Measurements from ENCODE around the gene TTC16.
A peak's percentile ranks its signal among the peaks of the same experiment; 100 is the strongest.

Gene TTC16

GRCh38 chr9:127711226-127711701 lies 4.6 kb upstream of the TTC16 start:
- no peak overlapping the region for H3K4me3 ChIP-seq (ENCODE audit: low read depth, low read length)
- TF ChIP-seq MAX (IDR thresholded peaks at IDR 0.05; ENCODE audit: low read depth, low read length) (peak; percentile 86), CTCF (IDR thresholded peaks at IDR 0.05; ENCODE audit: low read depth, low read length) (no peak), MYC (IDR thresholded peaks at IDR 0.05; ENCODE audit: low read depth, low read length) (peak; percentile 84)

GRCh38 chr9:127711831-127712274 lies 4.0 kb upstream of the TTC16 start:
- TF ChIP-seq MAX (IDR thresholded peaks at IDR 0.05; ENCODE audit: low read depth, low read length), result no peak
- TF ChIP-seq CTCF (IDR thresholded peaks at IDR 0.05; ENCODE audit: low read depth, low read length), result no peak
- no peak for TF ChIP-seq MYC (IDR thresholded peaks at IDR 0.05; ENCODE audit: low read depth, low read length)
- TF ChIP-seq POLR2A (IDR thresholded peaks at IDR 0.05; ENCODE audit: extremely low read depth, insufficient read length), result no peak
- peak; percentile 66 for DNase-seq (ENCODE audit: low read depth)
- no peak overlapping the region for H3K4me3 ChIP-seq (ENCODE audit: low read depth, low read length)

More at GRCh38 chr9:127711226-127711701, 4.6 kb upstream of the TTC16 start:
- peak; percentile 87 for DNase-seq (ENCODE audit: low read depth)

GRCh38 chr9:127712371-127712770 lies 3.5 kb upstream of the TTC16 start:
- TF ChIP-seq MAX (IDR thresholded peaks at IDR 0.05; ENCODE audit: low read depth, low read length), result no peak
- TF ChIP-seq CTCF (IDR thresholded peaks at IDR 0.05; ENCODE audit: low read depth, low read length), result no peak
- no peak for TF ChIP-seq MYC (IDR thresholded peaks at IDR 0.05; ENCODE audit: low read depth, low read length)
- no peak for TF ChIP-seq POLR2A (IDR thresholded peaks at IDR 0.05; ENCODE audit: extremely low read depth, insufficient read length)
- no peak overlapping the region for H3K4me3 ChIP-seq (ENCODE audit: low read depth, low read length)
- no peak for DNase-seq (ENCODE audit: low read depth)

- no peak for DNase-seq (ENCODE audit: low read depth)
- TF ChIP-seq MYC (IDR thresholded peaks at IDR 0.05; ENCODE audit: low read depth, low read length) (no peak), MAX (IDR thresholded peaks at IDR 0.05; ENCODE audit: low read depth, low read length) (no peak), CTCF (IDR thresholded peaks at IDR 0.05; ENCODE audit: low read depth, low read length) (no peak), POLR2A (IDR thresholded peaks at IDR 0.05; ENCODE audit: extremely low read depth, insufficient read length) (no peak)
- H3K4me3 ChIP-seq (ENCODE audit: low read depth, low read length), result no peak overlapping the region
Observed at GRCh38 chr9:127712867-127713266, 3.0 kb upstream of the TTC16 start.

GRCh38 chr9:127714020-127714750 lies 1.7 kb upstream of the TTC16 start:
- no peak for DNase-seq (ENCODE audit: low read depth)
- no peak for TF ChIP-seq POLR2A (IDR thresholded peaks at IDR 0.05; ENCODE audit: extremely low read depth, insufficient read length)
- TF ChIP-seq MAX (IDR thresholded peaks at IDR 0.05; ENCODE audit: low read depth, low read length), result no peak
- TF ChIP-seq MYC (IDR thresholded peaks at IDR 0.05; ENCODE audit: low read depth, low read length), result no peak
- TF ChIP-seq CTCF (IDR thresholded peaks at IDR 0.05; ENCODE audit: low read depth, low read length), result no peak
- peak overlapping the region; percentile 14 for H3K4me3 ChIP-seq (ENCODE audit: low read depth, low read length)

All from NB4 (cell line).